Measurements from ENCODE around the gene P2RX2. TPM values are rescaled to one million over a fixed set of nuclear protein-coding genes. Genes with fewer than 3 reads are reported as not detected.
A peak's percentile ranks its signal among the peaks of the same experiment; 100 is the strongest.

P2RX2 gene
- total and polyA plus RNA-seq, 8 donors: 0.19 to 0.78 TPM; not detected in 6

DNA sequence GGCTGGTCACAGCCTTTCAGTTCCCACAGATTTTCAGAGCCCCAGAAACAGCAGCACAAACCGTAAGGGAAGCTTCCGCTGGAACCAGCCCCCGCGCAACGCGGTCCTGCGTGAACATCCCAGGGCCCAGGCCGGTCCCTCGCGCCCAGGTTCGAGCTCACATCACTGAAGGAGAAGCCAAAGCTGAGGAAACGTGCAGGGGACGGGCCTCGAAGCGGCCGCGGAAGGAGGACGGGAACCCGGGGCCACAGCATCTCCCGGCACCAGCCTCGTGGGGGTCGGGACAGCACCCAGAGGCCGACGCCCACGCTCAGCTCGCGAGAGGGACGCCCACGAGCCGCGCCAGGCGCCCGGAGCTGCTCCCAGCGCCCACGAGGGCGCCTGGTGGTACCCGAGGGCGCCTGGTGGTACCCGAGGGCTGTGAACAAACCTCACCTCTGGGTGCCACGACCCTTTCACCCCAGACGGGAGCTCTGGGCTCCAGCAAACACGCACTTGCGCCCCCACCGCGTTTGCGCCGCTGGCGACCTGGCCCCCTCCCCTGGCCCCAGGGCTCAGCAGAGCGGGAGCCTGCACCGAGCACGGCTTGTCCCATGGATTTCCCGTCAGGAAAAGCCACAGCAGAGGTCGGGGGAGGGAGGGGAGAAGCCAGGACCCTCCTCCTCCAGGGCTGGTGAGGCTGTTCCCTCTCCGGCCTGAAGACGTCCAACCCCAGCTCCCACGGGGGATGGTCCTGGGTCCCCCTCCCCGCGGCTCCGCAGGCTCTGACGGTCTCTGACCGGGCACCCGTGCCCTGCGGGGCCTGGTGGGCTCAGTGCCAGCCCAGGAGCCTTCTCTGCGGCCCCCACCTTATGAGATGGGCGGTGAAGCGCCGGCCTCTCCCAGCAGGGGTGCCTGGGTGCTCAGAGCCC, 15.1 kb upstream of the P2RX2 start:
- H3K4me3 ChIP-seq: peak overlapping the region; percentile 18 to 36 (median 23)
- TF ChIP-seq POLR2A (IDR thresholded peaks at IDR 0.05) (no peak), POLR2AphosphoS5 (IDR thresholded peaks at IDR 0.05) (no peak), EP300 (IDR thresholded peaks at IDR 0.05) (no peak)
- TF ChIP-seq, protein P1, sequence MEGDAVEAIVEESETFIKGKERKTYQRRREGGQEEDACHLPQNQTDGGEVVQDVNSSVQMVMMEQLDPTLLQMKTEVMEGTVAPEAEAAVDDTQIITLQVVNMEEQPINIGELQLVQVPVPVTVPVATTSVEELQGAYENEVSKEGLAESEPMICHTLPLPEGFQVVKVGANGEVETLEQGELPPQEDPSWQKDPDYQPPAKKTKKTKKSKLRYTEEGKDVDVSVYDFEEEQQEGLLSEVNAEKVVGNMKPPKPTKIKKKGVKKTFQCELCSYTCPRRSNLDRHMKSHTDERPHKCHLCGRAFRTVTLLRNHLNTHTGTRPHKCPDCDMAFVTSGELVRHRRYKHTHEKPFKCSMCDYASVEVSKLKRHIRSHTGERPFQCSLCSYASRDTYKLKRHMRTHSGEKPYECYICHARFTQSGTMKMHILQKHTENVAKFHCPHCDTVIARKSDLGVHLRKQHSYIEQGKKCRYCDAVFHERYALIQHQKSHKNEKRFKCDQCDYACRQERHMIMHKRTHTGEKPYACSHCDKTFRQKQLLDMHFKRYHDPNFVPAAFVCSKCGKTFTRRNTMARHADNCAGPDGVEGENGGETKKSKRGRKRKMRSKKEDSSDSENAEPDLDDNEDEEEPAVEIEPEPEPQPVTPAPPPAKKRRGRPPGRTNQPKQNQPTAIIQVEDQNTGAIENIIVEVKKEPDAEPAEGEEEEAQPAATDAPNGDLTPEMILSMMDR (IDR thresholded peaks at IDR 0.05): no peak
- intact Hi-C loops (cut with DNase I; ENCODE audit: low total_unique reads): no loop called here
- peak overlapping the region in 4 of 5 donors; percentile 15 to 62 (median 45) for H3K27ac ChIP-seq
- peaks cover 7 to 86% (median 67%) of the 10 kb centered on the region in 3 donors for H3K27me3 ChIP-seq
- WGBS, 5 donors: 23 to 49% (median 45%) methylated on average over 22 to 67 of the region's 67 CpGs
- peak in 1 of 2 donors; percentile 51 for DNase-seq
- no peaks in the 10 kb centered on the region for H3K9me3 ChIP-seq
- no peaks in the 10 kb centered on the region for H3K36me3 ChIP-seq
- peaks cover 0 to 42% (median 24%) of the 10 kb centered on the region in 4 donors for H3K4me1 ChIP-seq

DNA sequence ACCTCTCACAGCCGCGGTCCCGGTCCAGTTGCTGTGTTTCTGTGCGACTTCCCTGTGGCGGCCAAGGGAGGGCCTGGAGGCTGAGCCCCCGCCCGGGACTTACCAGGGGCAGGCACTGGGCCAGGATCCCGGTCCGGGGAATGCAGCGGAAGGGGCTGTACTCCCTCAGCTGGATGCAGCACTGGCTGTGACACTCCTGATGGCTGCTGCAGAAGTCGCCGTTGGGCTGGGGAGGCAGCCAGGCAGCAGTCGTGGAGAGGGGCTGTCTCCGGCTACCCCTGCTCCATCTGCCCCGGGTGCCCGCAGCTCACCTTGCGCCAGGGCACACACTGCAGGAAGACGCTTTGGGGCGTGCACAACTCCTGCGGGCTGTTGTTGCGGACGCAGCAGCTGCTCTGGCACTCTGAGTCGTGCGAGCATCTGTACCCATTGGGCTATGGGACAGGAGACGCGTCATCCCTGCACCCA, 14.4 kb upstream of the P2RX2 start:
- no peak for TF ChIP-seq POLR2A (IDR thresholded peaks at IDR 0.05)
- TF ChIP-seq POLR2AphosphoS5 (IDR thresholded peaks at IDR 0.05): no peak
- TF ChIP-seq, protein P1 (IDR thresholded peaks at IDR 0.05): no peak
- no peak for TF ChIP-seq EP300 (IDR thresholded peaks at IDR 0.05)
- peak in 1 of 2 donors; percentile 78 for DNase-seq
- Histone ChIP-seq H3K4me3 (peak overlapping the region; percentile 18 to 36 (median 23)), H3K36me3 (no peaks in the 10 kb centered on the region), H3K27me3 (peaks cover 7 to 88% (median 70%) of the 10 kb centered on the region in 3 donors), H3K4me1 (peaks cover 0 to 36% (median 20%) of the 10 kb centered on the region in 4 donors), H3K9me3 (no peaks in the 10 kb centered on the region), H3K27ac (peak overlapping the region in 3 of 5 donors; percentile 30 to 62 (median 60))
- 24 to 64% (median 44%) methylated on average over 4 to 26 of the region's 26 CpGs for WGBS, 5 donors
- intact Hi-C loops (cut with DNase I; ENCODE audit: low total_unique reads): no loop called here

DNA sequence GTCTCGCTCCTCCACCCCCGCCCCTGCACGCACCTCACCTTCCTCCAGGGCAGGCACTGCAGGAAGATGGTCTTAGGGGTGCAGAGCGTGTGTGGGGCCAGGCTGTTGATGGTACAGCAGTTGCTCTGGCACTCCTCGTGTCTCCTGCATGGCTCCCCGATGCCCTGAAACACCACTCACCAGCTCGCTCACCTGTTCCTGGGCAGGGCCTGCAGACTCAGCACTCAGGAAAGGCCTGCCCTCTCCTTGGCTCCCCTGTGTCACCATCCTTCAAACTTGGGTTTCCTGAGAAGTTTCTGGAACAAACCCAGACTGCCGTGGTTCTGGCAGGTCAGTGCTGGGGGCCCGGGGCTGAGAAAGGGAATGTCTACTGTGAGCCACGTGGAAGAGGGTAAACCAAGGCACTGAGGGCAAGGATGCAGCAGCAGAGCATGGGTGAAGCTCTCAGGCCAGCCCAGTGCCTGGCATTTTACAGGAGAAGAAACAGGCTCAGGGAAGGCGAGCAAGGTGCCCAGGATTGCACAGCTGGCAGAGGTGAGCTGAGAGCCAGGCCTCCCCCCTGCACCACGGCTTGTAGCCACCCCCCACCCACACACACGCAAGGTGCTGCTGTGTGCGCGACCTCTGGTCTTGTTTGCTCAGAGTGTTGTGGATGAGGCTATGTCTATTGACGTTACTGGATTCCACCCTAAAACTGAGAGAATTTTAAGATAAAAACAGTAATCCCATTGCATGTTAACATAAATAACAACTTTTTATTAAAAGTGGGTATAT, 13.7 kb upstream of the P2RX2 start:
- DNase-seq: no peak
- 64 to 74% (median 69%) methylated on average over 12 to 16 of the region's 16 CpGs for WGBS, 5 donors
- H3K4me3 ChIP-seq: peak overlapping the region in 1 of 4 donors; percentile 36
- peaks cover 0 to 34% (median 20%) of the 10 kb centered on the region in 4 donors for H3K4me1 ChIP-seq
- peaks cover 7 to 95% (median 70%) of the 10 kb centered on the region in 3 donors for H3K27me3 ChIP-seq
- H3K9me3 ChIP-seq: no peaks in the 10 kb centered on the region
- TF ChIP-seq POLR2A (IDR thresholded peaks at IDR 0.05) (no peak), POLR2AphosphoS5 (IDR thresholded peaks at IDR 0.05) (no peak), EP300 (IDR thresholded peaks at IDR 0.05) (no peak)
- TF ChIP-seq, protein P1 (IDR thresholded peaks at IDR 0.05): no peak
- H3K27ac ChIP-seq: no peak overlapping the region
- intact Hi-C loops (cut with DNase I; ENCODE audit: low total_unique reads): no loop called here
- H3K36me3 ChIP-seq: no peaks in the 10 kb centered on the region

DNA sequence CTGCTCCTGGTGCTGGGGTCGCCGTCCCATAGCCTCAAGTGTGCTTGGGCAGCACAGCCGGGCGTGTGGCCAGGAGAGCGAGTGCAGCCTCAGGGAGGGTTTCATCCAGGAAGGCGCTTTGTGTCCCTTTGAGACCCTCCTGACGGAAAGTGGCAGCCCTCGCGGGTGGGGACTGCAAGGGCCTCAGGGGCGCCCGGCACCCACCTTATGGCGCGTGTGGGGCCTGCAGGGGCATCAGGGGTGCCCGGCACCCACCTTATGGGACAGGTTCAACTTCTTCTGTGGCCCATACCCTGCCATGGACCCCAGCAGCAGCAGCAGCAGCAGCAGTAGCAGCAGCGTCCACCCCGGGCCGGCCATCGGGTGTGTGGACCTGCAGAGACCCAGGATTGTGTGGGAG, 12.7 kb upstream of the P2RX2 start:
- H3K27ac ChIP-seq: no peak overlapping the region
- WGBS, 5 donors: 76 to 84% (median 82%) methylated on average over 14 to 18 of the region's 18 CpGs
- no peaks in the 10 kb centered on the region for H3K36me3 ChIP-seq
- DNase-seq: no peak
- peaks cover 0 to 3% (median 0%) of the 10 kb centered on the region in 4 donors for H3K9me3 ChIP-seq
- intact Hi-C loops (cut with DNase I; ENCODE audit: low total_unique reads): no loop called here
- H3K4me1 ChIP-seq: peaks cover 0 to 30% (median 15%) of the 10 kb centered on the region in 4 donors
- H3K4me3 ChIP-seq: no peak overlapping the region
- TF ChIP-seq POLR2AphosphoS5 (IDR thresholded peaks at IDR 0.05) (no peak), POLR2A (IDR thresholded peaks at IDR 0.05) (no peak), EP300 (IDR thresholded peaks at IDR 0.05) (no peak)
- TF ChIP-seq, protein P1 (IDR thresholded peaks at IDR 0.05): no peak
- peaks cover 7 to 98% (median 76%) of the 10 kb centered on the region in 3 donors for H3K27me3 ChIP-seq
